NOMO-1 treated with DMSO at 0.1 percent for 48 hours (cell line): ENCODE results near the gene TPTE.
"Not testable (repeated sequence)": the region's sequence is repeated elsewhere in the genome, so short reads cannot be mapped to it uniquely, and the experiment has no call there.

Experiments used
- DNase-seq: peaks from one replicate; lab custom pipeline; 2025; ENCODE audit not compliant: unreplicated experiment; lab: John Stamatoyannopoulos, UW

TPTE gene

GRCh38 chr21:10521091-10521598, at the start of gene TPTE:
Gene TPTE (plus strand): TSS chr21:10521583. CDS start chr21:10538724, 17,141 bp downstream.
- no peak for DNase-seq

GRCh38 chr21:10471999-10472398, 49.4 kb upstream of the TPTE start:
- not testable (repeated sequence) for DNase-seq

- not testable (repeated sequence) for DNase-seq
These were observed 43.6 kb upstream of the TPTE start for GRCh38 chr21:10477794-10478193.

- not testable (repeated sequence) for DNase-seq
These were observed 41.5 kb upstream of the TPTE start for GRCh38 chr21:10479875-10480274.

GRCh38 chr21:10484864-10485263, 36.5 kb upstream of the TPTE start:
- DNase-seq: not testable (repeated sequence)

GRCh38 chr21:10490453-10490852, 30.9 kb upstream of the TPTE start:
- not testable (repeated sequence) for DNase-seq

- DNase-seq: no peak
These were observed 10.3 kb upstream of the TPTE start for GRCh38 chr21:10511116-10511515.

- DNase-seq: not testable (repeated sequence)
These were observed 4.5 kb upstream of the TPTE start for GRCh38 chr21:10516889-10517288.

GRCh38 chr21:10517904-10518303, 3.5 kb upstream of the TPTE start:
- not testable (repeated sequence) for DNase-seq

GRCh38 chr21:10521835-10522500, 585 bp downstream of the TPTE start:
- not testable (repeated sequence) for DNase-seq

- no peak for DNase-seq
These were observed 18.6 kb downstream of the TPTE start for GRCh38 chr21:10539956-10540355.

GRCh38 chr21:10544376-10544775, 23.0 kb downstream of the TPTE start:
- not testable (repeated sequence) for DNase-seq

- not testable (repeated sequence) for DNase-seq
These were observed 26.5 kb downstream of the TPTE start for GRCh38 chr21:10547868-10548267.

GRCh38 chr21:10548331-10548954, 27.1 kb downstream of the TPTE start:
- DNase-seq: not testable (repeated sequence)

- not testable (repeated sequence) for DNase-seq
These were observed 49.4 kb downstream of the TPTE start for GRCh38 chr21:10570803-10571202.

GRCh38 chr21:10574531-10575310, 53.3 kb downstream of the TPTE start:
- DNase-seq: not testable (repeated sequence)

GRCh38 chr21:10575311-10575667, 53.9 kb downstream of the TPTE start:
- no peak for DNase-seq

- DNase-seq: not testable (repeated sequence)
These were observed 57.5 kb downstream of the TPTE start for GRCh38 chr21:10578910-10579309.

GRCh38 chr21:10589115-10589514, 67.7 kb downstream of the TPTE start:
- DNase-seq: not testable (repeated sequence)

GRCh38 chr21:10607074-10607473, 85.7 kb downstream of the TPTE start:
- not testable (repeated sequence) for DNase-seq

- not testable (repeated sequence) for DNase-seq
These were observed 92.9 kb downstream of the TPTE start for GRCh38 chr21:10614285-10614684.

GRCh38 chr21:10616061-10616460, 94.7 kb downstream of the TPTE start:
- DNase-seq: not testable (repeated sequence)
